Breast epithelium (tissue), 4 donors: ENCODE measurements around the gene CEP78. TPM values are rescaled to one million over a fixed set of nuclear protein-coding genes. Genes with fewer than 3 reads are reported as not detected.

Experiments
- DNase-seq, 2 donors: peaks; one replicate each; pipeline ENCODE4 v3.0.0-alpha.2; 2019; ENCODE audit warnings: low spot score in 2 of 2
- H3K27ac ChIP-seq, 2 donors: fragments of 200-600 bp; sonication (generic) in 1 of 2; one replicate each; pipeline ENCODE4 v1.5.1; 2016 to 2019; ENCODE audit warnings: mild to moderate bottlenecking in 1 of 2
- H3K27me3 ChIP-seq, 2 donors: fragments of 200-600 bp; sonication (generic) in 1 of 2; one replicate each; pipeline versions ENCODE4 v1.5.1 to v1.6.0; 2017 to 2019; ENCODE audit warnings: control low read depth in 1 of 2, mild to moderate bottlenecking in 1 of 2
- H3K36me3 ChIP-seq: fragments of 200-600 bp; one replicate; pipeline ENCODE4 v1.5.1; 2019
- H3K4me1 ChIP-seq, 2 donors: fragments of 200-600 bp; sonication (generic); one replicate each; pipeline ENCODE4 v1.5.1; 2016 to 2019; ENCODE audit warnings: control low read depth in 1 of 2
- H3K4me3 ChIP-seq, 3 donors: fragments of 200-600 bp; sonication (generic); 1 replicate in 2 of 3; 2 replicates in 1 of 3; pipeline ENCODE4 v1.5.1; 2016 to 2019; ENCODE audit warnings: mild to moderate bottlenecking in 3 of 3, moderate library complexity in 2 of 3
- H3K9me3 ChIP-seq, 2 donors: fragments of 200-600 bp; sonication (generic) in 1 of 2; one replicate each; pipeline ENCODE4 v1.5.1; 2016 to 2019; ENCODE audit warnings: control low read depth in 1 of 2
- CTCF ChIP-seq, 3 donors: fragments of 450-650 bp; IDR thresholded peaks; one replicate each; pipeline ENCODE4 v1.5.1; 2016 to 2017; ENCODE audit warnings: antibody characterized with exemption in 3 of 3, mild to moderate bottlenecking in 3 of 3, moderate library complexity in 3 of 3
- POLR2A ChIP-seq: fragments of 450-650 bp; IDR thresholded peaks from one replicate; pipeline ENCODE4 v1.6.1; 2016; ENCODE audit warnings: antibody characterized with exemption, mild to moderate bottlenecking, moderate library complexity
- POLR2AphosphoS5 ChIP-seq, 3 donors: sonication (generic); formaldehyde crosslinking; IDR thresholded peaks; one replicate each; pipeline ENCODE4 v1.6.1; 2017; ENCODE audit warnings: antibody characterized with exemption in 3 of 3
- intact Hi-C: fragments of 100-400 bp; cut with DNase I; formaldehyde crosslinking; loops from one replicate; pipeline ENCODE4 v1.15.1; 2023; ENCODE audit warnings: low total_unique reads
- total RNA-seq, 3 donors: library from RNA; depleted of rRNA; stranded (reverse); fragments of >200 nt; gene quantifications; one replicate each; pipeline ENCODE4 v1.1.0, GENCODE V29; 2016

The CEP78 gene
- total RNA-seq, 3 donors from 2014 or later = 8.8 to 22.1 (median 16.4) TPM

- no peak overlapping the region for H3K4me3 ChIP-seq
- no peaks in the 10 kb centered on the region for H3K27me3 ChIP-seq
- DNase-seq = no peak
- no peak overlapping the region for H3K27ac ChIP-seq
- H3K36me3 ChIP-seq = no peaks in the 10 kb centered on the region
- H3K9me3 ChIP-seq = no peaks in the 10 kb centered on the region
- intact Hi-C loops = no loop called here
- TF ChIP-seq CTCF (IDR thresholded peaks at IDR 0.05) (no peak), POLR2A (no peak), POLR2AphosphoS5 (IDR thresholded peaks at IDR 0.05) (no peak)
- no peaks in the 10 kb centered on the region for H3K4me1 ChIP-seq
These were observed 56.2 kb downstream of the CEP78 start for GRCh38 chr9:78292026-78292425.

GRCh38 chr9:78292716-78293497 lies 57.0 kb downstream of the CEP78 start:
- TF ChIP-seq POLR2AphosphoS5 (IDR thresholded peaks at IDR 0.05) (no peak), POLR2A (no peak), CTCF (IDR thresholded peaks at IDR 0.05) (no peak)
- peaks cover 4% of the 10 kb centered on the region in 2 donors for H3K4me1 ChIP-seq
- DNase-seq = no peak
- no peaks in the 10 kb centered on the region for H3K36me3 ChIP-seq
- no peak overlapping the region for H3K27ac ChIP-seq
- H3K4me3 ChIP-seq = no peak overlapping the region
- H3K9me3 ChIP-seq = no peaks in the 10 kb centered on the region
- no peaks in the 10 kb centered on the region for H3K27me3 ChIP-seq
- intact Hi-C loops = no loop called here

GRCh38 chr9:78294290-78295176 lies 58.7 kb downstream of the CEP78 start:
- Histone ChIP-seq H3K27me3 (no peaks in the 10 kb centered on the region), H3K4me3 (no peak overlapping the region), H3K27ac (no peak overlapping the region), H3K9me3 (no peaks in the 10 kb centered on the region), H3K4me1 (peaks cover 4 to 6% of the 10 kb centered on the region in 2 donors), H3K36me3 (no peaks in the 10 kb centered on the region)
- intact Hi-C loops = no loop called here
- TF ChIP-seq POLR2A (no peak), POLR2AphosphoS5 (IDR thresholded peaks at IDR 0.05) (no peak), CTCF (IDR thresholded peaks at IDR 0.05) (no peak)
- no peak for DNase-seq

GRCh38 chr9:78295177-78295575 lies 59.3 kb downstream of the CEP78 start:
- peak overlapping the region in 1 of 2 donors; percentile 64 for H3K27ac ChIP-seq

GRCh38 chr9:78295731-78296130 lies 59.9 kb downstream of the CEP78 start:
- intact Hi-C loops = no loop called here
- peak overlapping the region in 2 of 3 donors; percentile 62 to 75 for H3K4me3 ChIP-seq
- TF ChIP-seq POLR2AphosphoS5 (IDR thresholded peaks at IDR 0.05) (no peak), POLR2A (no peak), CTCF (IDR thresholded peaks at IDR 0.05) (no peak)
- peaks cover 0 to 8% of the 10 kb centered on the region in 2 donors for H3K27me3 ChIP-seq
- no peak for DNase-seq
- peaks cover 4 to 6% of the 10 kb centered on the region in 2 donors for H3K4me1 ChIP-seq
- no peaks in the 10 kb centered on the region for H3K36me3 ChIP-seq
- peak overlapping the region; percentile 53 to 64 for H3K27ac ChIP-seq
- H3K9me3 ChIP-seq = no peaks in the 10 kb centered on the region

More at GRCh38 chr9:78295177-78295575, 59.3 kb downstream of the CEP78 start:
- TF ChIP-seq POLR2AphosphoS5 (IDR thresholded peaks at IDR 0.05) = no peak
- Histone ChIP-seq H3K27me3 (peaks cover 0 to 6% of the 10 kb centered on the region in 2 donors), H3K9me3 (no peaks in the 10 kb centered on the region), H3K36me3 (no peaks in the 10 kb centered on the region), H3K4me1 (peaks cover 4 to 6% of the 10 kb centered on the region in 2 donors), H3K4me3 (no peak overlapping the region)
- intact Hi-C loops = no loop called here
- DNase-seq = no peak
